Lower leg skin (tissue), 4 donors: ENCODE results near the gene ADAMTSL1. TPM values are rescaled to one million over a fixed set of nuclear protein-coding genes. Genes with fewer than 3 reads are reported as not detected.

ENCODE experiments used
- DNase-seq, 2 donors: peaks; one replicate each; pipeline ENCODE4 v3.0.0-alpha.2; 2019; ENCODE audit warnings: low spot score in 2 of 2
- H3K4me3 ChIP-seq: fragments of 200-600 bp; sonication (generic); 2 replicates; pipeline ENCODE4 v1.5.1; 2017; ENCODE audit warnings: mild to moderate bottlenecking, low read depth; ENCODE audit not compliant: poor library complexity, severe bottlenecking
- CTCF ChIP-seq, 3 donors: fragments of 450-650 bp; IDR thresholded peaks; one replicate each; pipeline ENCODE4 v1.5.1; 2016; ENCODE audit warnings: antibody characterized with exemption in 3 of 3, mild to moderate bottlenecking in 3 of 3, moderate library complexity in 2 of 3
- POLR2A ChIP-seq, 2 donors: fragments of 450-650 bp; IDR thresholded peaks; one replicate each; pipeline ENCODE4 v1.6.1; 2016 to 2017; ENCODE audit warnings: antibody characterized with exemption in 2 of 2, mild to moderate bottlenecking in 1 of 2, moderate library complexity in 1 of 2
- WGBS, 2 donors: methylation state at CpG; one replicate each; pipeline ENCODE4 v1.1.5; 2018; 5-methylcytosine and 5-hydroxymethylcytosine counted together
- intact Hi-C: fragments of 100-400 bp; cut with DNase I; formaldehyde crosslinking; loops from one replicate; pipeline ENCODE4 v1.15.0; 2023; ENCODE audit warnings: low total_unique reads
- total RNA-seq, 4 donors: library from RNA; depleted of rRNA; stranded (reverse); fragments of >200 nt; gene quantifications; one replicate each; pipeline ENCODE4 v1.1.0, GENCODE V29; 2016

The ADAMTSL1 gene
- total RNA-seq, 4 donors from 2014 or later, result 1.2 to 3.6 (median 1.9) TPM

GRCh38 chr9:18921366-18922075 lies 447.6 kb downstream of the ADAMTSL1 start:
- TF ChIP-seq POLR2A (IDR thresholded peaks at IDR 0.05) (no peak), CTCF (IDR thresholded peaks at IDR 0.05) (no peak)
- intact Hi-C loops, result no loop called here
- no peak overlapping the region for H3K4me3 ChIP-seq
- 68 to 69% methylated on average over 7 of the region's 7 CpGs for WGBS, 2 donors
- no peak for DNase-seq

- H3K4me3 ChIP-seq, result no peak overlapping the region
- TF ChIP-seq CTCF (IDR thresholded peaks at IDR 0.05), result no peak
- TF ChIP-seq POLR2A (IDR thresholded peaks at IDR 0.05), result no peak
- intact Hi-C loops, result no loop called here
- DNase-seq, result peak in 1 of 2 donors; percentile 63
- 56 to 66% methylated on average over 8 of the region's 8 CpGs for WGBS, 2 donors
Observed at GRCh38 chr9:18922161-18922885, 448.4 kb downstream of the ADAMTSL1 start.

GRCh38 chr9:18923167-18923566 lies 449.2 kb downstream of the ADAMTSL1 start:
- 42 to 51% methylated on average over 2 of the region's 2 CpGs for WGBS, 2 donors
- intact Hi-C loops, result no loop called here

GRCh38 chr9:18923671-18924430 lies 449.9 kb downstream of the ADAMTSL1 start:
- no peak for TF ChIP-seq POLR2A (IDR thresholded peaks at IDR 0.05)
- TF ChIP-seq CTCF (IDR thresholded peaks at IDR 0.05), result no peak
- peak; percentile 2 to 65 for DNase-seq
- intact Hi-C loops, result no loop called here
- WGBS, 2 donors, result 91 to 96% methylated on average over 6 of the region's 6 CpGs
- H3K4me3 ChIP-seq, result no peak overlapping the region

More at GRCh38 chr9:18923167-18923566, 449.2 kb downstream of the ADAMTSL1 start:
- DNase-seq, result peak; percentile 4 to 53
- no peak overlapping the region for H3K4me3 ChIP-seq
- no peak for TF ChIP-seq POLR2A (IDR thresholded peaks at IDR 0.05)
- no peak for TF ChIP-seq CTCF (IDR thresholded peaks at IDR 0.05)

GRCh38 chr9:18925880-18926279 lies 451.9 kb downstream of the ADAMTSL1 start:
- intact Hi-C loops, result no loop called here
- DNase-seq, result no peak
- H3K4me3 ChIP-seq, result no peak overlapping the region
- TF ChIP-seq CTCF (IDR thresholded peaks at IDR 0.05) (no peak), POLR2A (IDR thresholded peaks at IDR 0.05) (no peak)
